WTC11 (cell line): ENCODE data around the gene SIRPB2. TPM values are rescaled to one million over a fixed set of nuclear protein-coding genes. Genes with fewer than 3 reads are reported as not detected.

Source experiments
- ATAC-seq: fragments of 200-7000 bp; cut with Tn5 transposase; 2 replicates; pipeline ENCODE4 v1.10.0; 2021; ENCODE audit warnings: mild to moderate bottlenecking, moderate library complexity
- CTCF ChIA-PET: fragments of 300-600 bp; sonication (Branson Sonifier 250); formaldehyde crosslinking; loops from one replicate; lab custom pipeline; 2021; ENCODE audit warnings: antibody characterized with exemption; lab: Charles Lee
- POLR2A ChIA-PET: fragments of 350-600 bp; sonication (Branson Sonifier 250); formaldehyde crosslinking; loops from one replicate; lab custom pipeline; 2021; ENCODE audit warnings: antibody characterized with exemption; lab: Charles Lee
- DNase-seq: peaks from one replicate; pipeline ENCODE4 v3.0.0; 2021; ENCODE audit warnings: low spot score
- H3K27ac Mint-ChIP-seq: 2 replicates; pipeline ENCODE4 v1.8.0; 2021; ENCODE audit warnings: mixed read lengths
- H3K27me3 Mint-ChIP-seq: 2 replicates; pipeline ENCODE4 v1.8.0; 2021; ENCODE audit warnings: low read depth, mild to moderate bottlenecking, moderate library complexity, mixed read lengths
- H3K36me3 Mint-ChIP-seq: 2 replicates; pipeline ENCODE4 v1.8.0; 2021; ENCODE audit warnings: mixed read lengths
- H3K4me1 Mint-ChIP-seq: 2 replicates; pipeline ENCODE4 v1.8.0; 2022; ENCODE audit warnings: mixed read lengths
- H3K4me3 Mint-ChIP-seq: 2 replicates; pipeline ENCODE4 v1.8.0; 2021; ENCODE audit warnings: mild to moderate bottlenecking, moderate library complexity, mixed read lengths
- H3K9me3 Mint-ChIP-seq: 2 replicates; pipeline ENCODE4 v1.8.0; 2021; ENCODE audit warnings: mixed read lengths
- ARID4B ChIP-seq: sonication (generic); formaldehyde crosslinking; IDR thresholded peaks from 2 replicates; pipeline ENCODE4 v1.8.0; 2023; ENCODE audit warnings: missing genetic modification reagents, mild to moderate bottlenecking, borderline replicate concordance
- ATF3 ChIP-seq: sonication (generic); formaldehyde crosslinking; conservative IDR thresholded peaks from 2 replicates; pipeline ENCODE4 v1.8.1; 2022; ENCODE audit warnings: mild to moderate bottlenecking, missing genetic modification reagents
- CREM ChIP-seq: sonication (generic); formaldehyde crosslinking; IDR thresholded peaks from 2 replicates; pipeline ENCODE4 v1.8.1; 2022; ENCODE audit warnings: mild to moderate bottlenecking, missing genetic modification reagents, moderate library complexity
- ELF4 ChIP-seq: sonication (generic); formaldehyde crosslinking; IDR thresholded peaks from 2 replicates; pipeline ENCODE4 v1.8.1; 2022; ENCODE audit warnings: low read depth, mild to moderate bottlenecking, moderate library complexity, missing genetic modification reagents
- EMX1 ChIP-seq: fragments of 250-450 bp; sonication (Bioruptor Pico); IDR thresholded peaks from 2 replicates; pipeline ENCODE4 v1.8.0; 2021; ENCODE audit warnings: mild to moderate bottlenecking
- ESRRA ChIP-seq: sonication (generic); formaldehyde crosslinking; IDR thresholded peaks from 2 replicates; pipeline ENCODE4 v1.8.1; 2022; ENCODE audit warnings: mild to moderate bottlenecking, missing genetic modification reagents, borderline replicate concordance
- FOXJ3 ChIP-seq: sonication (generic); formaldehyde crosslinking; IDR thresholded peaks from 2 replicates; pipeline ENCODE4 v1.9.0; 2021; ENCODE audit warnings: missing genetic modification reagents, mild to moderate bottlenecking, borderline replicate concordance
- HMGXB4 ChIP-seq: sonication (generic); formaldehyde crosslinking; IDR thresholded peaks from 2 replicates; pipeline ENCODE4 v1.8.1; 2023; ENCODE audit warnings: mild to moderate bottlenecking, moderate library complexity, missing genetic modification reagents
- MYBL2 ChIP-seq: sonication (generic); formaldehyde crosslinking; IDR thresholded peaks from 2 replicates; pipeline ENCODE4 v1.8.1; 2023; ENCODE audit warnings: mild to moderate bottlenecking, moderate library complexity, missing genetic modification reagents
- NR3C1 ChIP-seq: sonication (generic); formaldehyde crosslinking; conservative IDR thresholded peaks from 2 replicates; pipeline ENCODE4 v1.8.1; 2023; ENCODE audit warnings: low read depth, mild to moderate bottlenecking, missing genetic modification reagents
- TEAD4 ChIP-seq: sonication (generic); formaldehyde crosslinking; IDR thresholded peaks from 2 replicates; pipeline ENCODE4 v1.8.0; 2022; ENCODE audit warnings: mild to moderate bottlenecking, missing genetic modification reagents
- ZNF232 ChIP-seq: sonication (generic); formaldehyde crosslinking; IDR thresholded peaks from 2 replicates; pipeline ENCODE4 v1.8.0; 2022; ENCODE audit warnings: mild to moderate bottlenecking, missing genetic modification reagents
- ZNF423 ChIP-seq: fragments of 250-450 bp; sonication (Bioruptor Pico); IDR thresholded peaks from 2 replicates; pipeline ENCODE4 v2.1.2; 2022; ENCODE audit warnings: mild to moderate bottlenecking, moderate library complexity
- ZNF512 ChIP-seq: sonication (generic); formaldehyde crosslinking; IDR thresholded peaks from 2 replicates; pipeline ENCODE4 v1.8.1; 2022; ENCODE audit warnings: missing genetic modification reagents, borderline replicate concordance
- total RNA-seq: library from RNA; stranded (reverse); gene quantifications from 3 replicates; pipeline ENCODE4 v1.2.3, GENCODE V29; 2021
- TF ChIP-seq, protein P1 (sequence below): fragments of 200-600 bp; IDR thresholded peaks from 2 replicates; pipeline ENCODE4 v1.8.0; 2022; ENCODE audit warnings: antibody characterized with exemption
- TF ChIP-seq, protein P2 (sequence below): sonication (generic); formaldehyde crosslinking; IDR thresholded peaks from 2 replicates; pipeline ENCODE4 v1.8.0; 2022; ENCODE audit warnings: missing genetic modification reagents
- TF ChIP-seq, protein P3 (sequence below): fragments of 250-450 bp; sonication (Bioruptor Pico); IDR thresholded peaks from 2 replicates; pipeline ENCODE4 v1.8.0; 2021; ENCODE audit warnings: mild to moderate bottlenecking

Gene SIRPB2
- total RNA-seq, 1 experiment from 2014 or later: not detected

DNA sequence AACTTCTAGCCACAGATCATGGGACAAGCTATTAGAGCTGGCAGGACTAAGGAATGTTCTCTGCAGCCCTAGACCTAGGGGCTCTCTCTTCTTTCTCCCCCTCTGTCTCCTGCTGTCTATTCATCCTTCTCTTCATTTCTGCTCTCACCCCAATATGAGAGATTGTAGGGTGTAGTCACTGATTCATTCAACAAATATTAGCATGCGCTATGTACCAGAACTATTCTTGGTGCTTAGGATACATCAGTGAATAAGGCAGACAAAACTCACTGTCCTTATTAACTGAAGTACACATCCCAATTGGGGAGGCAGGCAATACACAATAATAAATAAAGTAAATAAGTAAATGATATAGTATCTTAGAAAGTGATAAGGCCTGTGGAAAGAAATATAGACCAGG, 14.7 kb upstream of the SIRPB2 start:
- ChIA-PET POLR2A (no interaction called here), CTCF (interaction anchor here (1.7 to 3.0 kb wide), 2 partner anchors 39 to 296 kb away, joined by 5 to 11 read pairs; partner anchors contain the start of gene NSFL1C)
- no peak overlapping the region for H3K27ac Mint-ChIP-seq
- DNase-seq (no peak), ATAC-seq (no peak)
- peaks cover 7% of the 10 kb centered on the region for H3K4me1 Mint-ChIP-seq
- peaks cover 8% of the 10 kb centered on the region for H3K36me3 Mint-ChIP-seq
- peaks cover 11% of the 10 kb centered on the region for H3K9me3 Mint-ChIP-seq
- peaks cover 20% of the 10 kb centered on the region for H3K27me3 Mint-ChIP-seq
- TF ChIP-seq NR3C1 (no peak), ZNF232 (no peak), ELF4 (no peak), ARID4B (CRISPR knock-in tag) (no peak), TEAD4 (CRISPR knock-in tag) (no peak), ZNF512 (no peak), ATF3 (CRISPR knock-in tag) (no peak)
- TF ChIP-seq, protein P1, sequence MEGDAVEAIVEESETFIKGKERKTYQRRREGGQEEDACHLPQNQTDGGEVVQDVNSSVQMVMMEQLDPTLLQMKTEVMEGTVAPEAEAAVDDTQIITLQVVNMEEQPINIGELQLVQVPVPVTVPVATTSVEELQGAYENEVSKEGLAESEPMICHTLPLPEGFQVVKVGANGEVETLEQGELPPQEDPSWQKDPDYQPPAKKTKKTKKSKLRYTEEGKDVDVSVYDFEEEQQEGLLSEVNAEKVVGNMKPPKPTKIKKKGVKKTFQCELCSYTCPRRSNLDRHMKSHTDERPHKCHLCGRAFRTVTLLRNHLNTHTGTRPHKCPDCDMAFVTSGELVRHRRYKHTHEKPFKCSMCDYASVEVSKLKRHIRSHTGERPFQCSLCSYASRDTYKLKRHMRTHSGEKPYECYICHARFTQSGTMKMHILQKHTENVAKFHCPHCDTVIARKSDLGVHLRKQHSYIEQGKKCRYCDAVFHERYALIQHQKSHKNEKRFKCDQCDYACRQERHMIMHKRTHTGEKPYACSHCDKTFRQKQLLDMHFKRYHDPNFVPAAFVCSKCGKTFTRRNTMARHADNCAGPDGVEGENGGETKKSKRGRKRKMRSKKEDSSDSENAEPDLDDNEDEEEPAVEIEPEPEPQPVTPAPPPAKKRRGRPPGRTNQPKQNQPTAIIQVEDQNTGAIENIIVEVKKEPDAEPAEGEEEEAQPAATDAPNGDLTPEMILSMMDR: no peak
- TF ChIP-seq, all 79 proteins: peak for 0
- H3K4me3 Mint-ChIP-seq: no peak overlapping the region

DNA sequence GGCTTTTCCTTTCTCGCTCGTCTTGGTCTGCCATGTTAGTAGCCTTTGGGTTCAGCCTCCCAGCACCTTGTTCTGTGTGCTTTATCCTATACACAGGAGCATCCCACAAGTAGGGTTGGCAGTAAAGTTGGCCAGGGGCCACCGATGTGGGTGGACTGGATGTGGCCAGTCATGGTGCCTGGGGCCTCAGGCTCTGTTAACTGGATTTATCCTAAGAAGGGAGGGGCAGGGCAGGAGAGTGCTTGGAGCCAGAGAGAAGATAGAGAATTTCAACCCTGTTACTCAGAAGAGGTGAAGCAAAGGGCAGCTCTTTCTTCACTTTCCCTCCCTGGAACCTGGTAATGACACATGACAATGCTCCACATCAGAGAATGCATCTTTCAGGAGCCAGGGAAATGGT, 14.1 kb upstream of the SIRPB2 start:
- CTCF ChIA-PET: interaction anchor here (3.2 kb wide), 1 partner anchor 272 kb away, joined by 33 read pairs; no protein-coding TSS in a partner anchor
- POLR2A ChIA-PET: no interaction called here
- peaks cover 8% of the 10 kb centered on the region for H3K36me3 Mint-ChIP-seq
- H3K4me3 Mint-ChIP-seq: no peak overlapping the region
- H3K9me3 Mint-ChIP-seq: peaks cover 11% of the 10 kb centered on the region
- DNase-seq: no peak
- no peak for ATAC-seq
- peaks cover 12% of the 10 kb centered on the region for H3K4me1 Mint-ChIP-seq
- H3K27me3 Mint-ChIP-seq: peaks cover 22% of the 10 kb centered on the region
- H3K27ac Mint-ChIP-seq: no peak overlapping the region
- TF ChIP-seq MYBL2 (CRISPR knock-in tag) (no peak), CREM (CRISPR knock-in tag) (no peak), HMGXB4 (CRISPR knock-in tag) (no peak), FOXJ3 (CRISPR knock-in tag) (no peak), ELF4 (no peak), EMX1 (CRISPR knock-in tag) (no peak), ZNF423 (CRISPR knock-in tag) (no peak), ESRRA (CRISPR knock-in tag) (no peak)
- TF ChIP-seq, protein P2, sequence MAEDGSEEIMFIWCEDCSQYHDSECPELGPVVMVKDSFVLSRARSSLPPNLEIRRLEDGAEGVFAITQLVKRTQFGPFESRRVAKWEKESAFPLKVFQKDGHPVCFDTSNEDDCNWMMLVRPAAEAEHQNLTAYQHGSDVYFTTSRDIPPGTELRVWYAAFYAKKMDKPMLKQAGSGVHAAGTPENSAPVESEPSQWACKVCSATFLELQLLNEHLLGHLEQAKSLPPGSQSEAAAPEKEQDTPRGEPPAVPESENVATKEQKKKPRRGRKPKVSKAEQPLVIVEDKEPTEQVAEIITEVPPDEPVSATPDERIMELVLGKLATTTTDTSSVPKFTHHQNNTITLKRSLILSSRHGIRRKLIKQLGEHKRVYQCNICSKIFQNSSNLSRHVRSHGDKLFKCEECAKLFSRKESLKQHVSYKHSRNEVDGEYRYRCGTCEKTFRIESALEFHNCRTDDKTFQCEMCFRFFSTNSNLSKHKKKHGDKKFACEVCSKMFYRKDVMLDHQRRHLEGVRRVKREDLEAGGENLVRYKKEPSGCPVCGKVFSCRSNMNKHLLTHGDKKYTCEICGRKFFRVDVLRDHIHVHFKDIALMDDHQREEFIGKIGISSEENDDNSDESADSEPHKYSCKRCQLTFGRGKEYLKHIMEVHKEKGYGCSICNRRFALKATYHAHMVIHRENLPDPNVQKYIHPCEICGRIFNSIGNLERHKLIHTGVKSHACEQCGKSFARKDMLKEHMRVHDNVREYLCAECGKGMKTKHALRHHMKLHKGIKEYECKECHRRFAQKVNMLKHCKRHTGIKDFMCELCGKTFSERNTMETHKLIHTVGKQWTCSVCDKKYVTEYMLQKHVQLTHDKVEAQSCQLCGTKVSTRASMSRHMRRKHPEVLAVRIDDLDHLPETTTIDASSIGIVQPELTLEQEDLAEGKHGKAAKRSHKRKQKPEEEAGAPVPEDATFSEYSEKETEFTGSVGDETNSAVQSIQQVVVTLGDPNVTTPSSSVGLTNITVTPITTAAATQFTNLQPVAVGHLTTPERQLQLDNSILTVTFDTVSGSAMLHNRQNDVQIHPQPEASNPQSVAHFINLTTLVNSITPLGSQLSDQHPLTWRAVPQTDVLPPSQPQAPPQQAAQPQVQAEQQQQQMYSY (CRISPR knock-in tag): no peak
- TF ChIP-seq, protein P3, sequence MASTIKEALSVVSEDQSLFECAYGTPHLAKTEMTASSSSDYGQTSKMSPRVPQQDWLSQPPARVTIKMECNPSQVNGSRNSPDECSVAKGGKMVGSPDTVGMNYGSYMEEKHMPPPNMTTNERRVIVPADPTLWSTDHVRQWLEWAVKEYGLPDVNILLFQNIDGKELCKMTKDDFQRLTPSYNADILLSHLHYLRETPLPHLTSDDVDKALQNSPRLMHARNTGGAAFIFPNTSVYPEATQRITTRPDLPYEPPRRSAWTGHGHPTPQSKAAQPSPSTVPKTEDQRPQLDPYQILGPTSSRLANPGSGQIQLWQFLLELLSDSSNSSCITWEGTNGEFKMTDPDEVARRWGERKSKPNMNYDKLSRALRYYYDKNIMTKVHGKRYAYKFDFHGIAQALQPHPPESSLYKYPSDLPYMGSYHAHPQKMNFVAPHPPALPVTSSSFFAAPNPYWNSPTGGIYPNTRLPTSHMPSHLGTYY (CRISPR knock-in tag): no peak
